ENCODE results near the gene SPINK2. TPM values are rescaled to one million over a fixed set of nuclear protein-coding genes. Genes with fewer than 3 reads are reported as not detected.

Gene SPINK2
- total RNA-seq, 1 donor from 2014 or later: not detected

- FAIRE-seq (no peak), DNase-seq (ENCODE audit: low read depth) (no peak)
- no peak overlapping the region for H3K4me2 ChIP-seq (ENCODE audit: low read length)
- H4K20me1 ChIP-seq (ENCODE audit: insufficient read depth, low read length): no peaks in the 10 kb centered on the region
- Mint-ChIP-seq H3K9me3 (ENCODE audit: unreplicated experiment) (no peaks in the 10 kb centered on the region), H3K27ac (ENCODE audit: unreplicated experiment) (no peak overlapping the region), H3K4me3 (ENCODE audit: unreplicated experiment) (no peak overlapping the region), H3K4me1 (ENCODE audit: low read depth, unreplicated experiment) (peaks cover 3% of the 10 kb centered on the region), H3K27me3 (ENCODE audit: low read depth, unreplicated experiment) (peaks cover 9% of the 10 kb centered on the region), H3K36me3 (ENCODE audit: low read depth, unreplicated experiment) (no peaks in the 10 kb centered on the region)
- H3K79me2 ChIP-seq (ENCODE audit: insufficient read depth, low read length): no peaks in the 10 kb centered on the region
- no peaks in the 10 kb centered on the region for H3K4me1 ChIP-seq (ENCODE audit: insufficient read depth, low read length)
- H3K36me3 ChIP-seq (ENCODE audit: insufficient read depth, low read length): no peaks in the 10 kb centered on the region
- no peak overlapping the region for H2AFZ ChIP-seq (ENCODE audit: low read depth, low read length)
- H3K4me3 ChIP-seq (ENCODE audit: insufficient read depth, low read depth, low read length): no peak overlapping the region
- H3K27me3 ChIP-seq (ENCODE audit: insufficient read depth, low read length): no peaks in the 10 kb centered on the region
- TF ChIP-seq, protein P1, sequence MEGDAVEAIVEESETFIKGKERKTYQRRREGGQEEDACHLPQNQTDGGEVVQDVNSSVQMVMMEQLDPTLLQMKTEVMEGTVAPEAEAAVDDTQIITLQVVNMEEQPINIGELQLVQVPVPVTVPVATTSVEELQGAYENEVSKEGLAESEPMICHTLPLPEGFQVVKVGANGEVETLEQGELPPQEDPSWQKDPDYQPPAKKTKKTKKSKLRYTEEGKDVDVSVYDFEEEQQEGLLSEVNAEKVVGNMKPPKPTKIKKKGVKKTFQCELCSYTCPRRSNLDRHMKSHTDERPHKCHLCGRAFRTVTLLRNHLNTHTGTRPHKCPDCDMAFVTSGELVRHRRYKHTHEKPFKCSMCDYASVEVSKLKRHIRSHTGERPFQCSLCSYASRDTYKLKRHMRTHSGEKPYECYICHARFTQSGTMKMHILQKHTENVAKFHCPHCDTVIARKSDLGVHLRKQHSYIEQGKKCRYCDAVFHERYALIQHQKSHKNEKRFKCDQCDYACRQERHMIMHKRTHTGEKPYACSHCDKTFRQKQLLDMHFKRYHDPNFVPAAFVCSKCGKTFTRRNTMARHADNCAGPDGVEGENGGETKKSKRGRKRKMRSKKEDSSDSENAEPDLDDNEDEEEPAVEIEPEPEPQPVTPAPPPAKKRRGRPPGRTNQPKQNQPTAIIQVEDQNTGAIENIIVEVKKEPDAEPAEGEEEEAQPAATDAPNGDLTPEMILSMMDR (IDR thresholded peaks at IDR 0.05; ENCODE audit: insufficient read depth, low read depth, low read length): no peak
- TF ChIP-seq EZH2 (IDR thresholded peaks at IDR 0.05; ENCODE audit: insufficient read depth, low read length): no peak
- no peak overlapping the region for H3K27ac ChIP-seq (ENCODE audit: low read depth, low read length)
- H3K9me3 ChIP-seq (ENCODE audit: insufficient read depth, low read depth, low read length): no peaks in the 10 kb centered on the region
- H3K9ac ChIP-seq (ENCODE audit: low read length): no peak overlapping the region
Observed at GRCh38 chr4:56859841-56860240, 38.3 kb upstream of the SPINK2 start.

- FAIRE-seq (no peak), DNase-seq (ENCODE audit: low read depth) (no peak)
- Histone ChIP-seq H3K4me2 (ENCODE audit: low read length) (no peak overlapping the region), H3K27ac (ENCODE audit: low read depth, low read length) (no peak overlapping the region), H4K20me1 (ENCODE audit: insufficient read depth, low read length) (no peaks in the 10 kb centered on the region), H3K4me3 (ENCODE audit: insufficient read depth, low read depth, low read length) (no peak overlapping the region), H3K9me3 (ENCODE audit: insufficient read depth, low read depth, low read length) (no peaks in the 10 kb centered on the region), H3K36me3 (ENCODE audit: insufficient read depth, low read length) (no peaks in the 10 kb centered on the region), H2AFZ (ENCODE audit: low read depth, low read length) (no peak overlapping the region), H3K27me3 (ENCODE audit: insufficient read depth, low read length) (no peaks in the 10 kb centered on the region), H3K9ac (ENCODE audit: low read length) (no peak overlapping the region), H3K79me2 (ENCODE audit: insufficient read depth, low read length) (no peaks in the 10 kb centered on the region), H3K4me1 (ENCODE audit: insufficient read depth, low read length) (no peaks in the 10 kb centered on the region)
- TF ChIP-seq EZH2 (IDR thresholded peaks at IDR 0.05; ENCODE audit: insufficient read depth, low read length): no peak
- TF ChIP-seq, protein P1 (IDR thresholded peaks at IDR 0.05; ENCODE audit: insufficient read depth, low read depth, low read length): no peak
- peaks cover 8% of the 10 kb centered on the region for H3K27me3 Mint-ChIP-seq (ENCODE audit: low read depth, unreplicated experiment)
- H3K4me3 Mint-ChIP-seq (ENCODE audit: unreplicated experiment): no peak overlapping the region
- no peak overlapping the region for H3K27ac Mint-ChIP-seq (ENCODE audit: unreplicated experiment)
- no peaks in the 10 kb centered on the region for H3K36me3 Mint-ChIP-seq (ENCODE audit: low read depth, unreplicated experiment)
- peaks cover 3% of the 10 kb centered on the region for H3K4me1 Mint-ChIP-seq (ENCODE audit: low read depth, unreplicated experiment)
- no peaks in the 10 kb centered on the region for H3K9me3 Mint-ChIP-seq (ENCODE audit: unreplicated experiment)
Observed at GRCh38 chr4:56857601-56858309, 36.3 kb upstream of the SPINK2 start.

DNA sequence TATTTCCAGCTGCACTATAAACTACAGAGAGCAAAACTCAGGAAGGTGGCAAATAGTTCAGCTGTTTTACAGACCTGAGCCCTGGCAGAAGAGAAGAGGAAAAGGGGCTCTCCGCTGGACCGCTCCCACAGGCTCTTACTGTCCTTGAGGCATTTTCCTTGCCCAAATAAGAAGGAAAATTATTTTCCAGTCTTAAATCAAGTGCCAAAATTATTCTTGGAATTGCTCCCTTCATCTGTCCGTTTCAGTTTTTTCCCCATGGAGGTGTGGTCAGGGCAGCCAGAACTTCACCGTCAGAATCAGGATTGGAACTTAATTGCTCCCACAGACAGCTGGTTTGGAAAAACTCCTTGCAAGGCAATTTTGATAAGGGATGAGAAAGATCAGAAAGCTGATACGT is 35.2 kb upstream of the SPINK2 start:
- H3K4me2 ChIP-seq (ENCODE audit: low read length): no peak overlapping the region
- H3K4me1 ChIP-seq (ENCODE audit: insufficient read depth, low read length): no peaks in the 10 kb centered on the region
- H3K9me3 Mint-ChIP-seq (ENCODE audit: unreplicated experiment): no peaks in the 10 kb centered on the region
- H3K9ac ChIP-seq (ENCODE audit: low read length): no peak overlapping the region
- H3K4me3 ChIP-seq (ENCODE audit: insufficient read depth, low read depth, low read length): no peak overlapping the region
- no peaks in the 10 kb centered on the region for H3K36me3 ChIP-seq (ENCODE audit: insufficient read depth, low read length)
- H3K79me2 ChIP-seq (ENCODE audit: insufficient read depth, low read length): no peaks in the 10 kb centered on the region
- H3K4me3 Mint-ChIP-seq (ENCODE audit: unreplicated experiment): no peak overlapping the region
- H3K27me3 Mint-ChIP-seq (ENCODE audit: low read depth, unreplicated experiment): peaks cover 8% of the 10 kb centered on the region
- no peaks in the 10 kb centered on the region for H4K20me1 ChIP-seq (ENCODE audit: insufficient read depth, low read length)
- FAIRE-seq (no peak), DNase-seq (ENCODE audit: low read depth) (no peak)
- no peak overlapping the region for H3K27ac ChIP-seq (ENCODE audit: low read depth, low read length)
- no peak overlapping the region for H3K27ac Mint-ChIP-seq (ENCODE audit: unreplicated experiment)
- TF ChIP-seq EZH2 (IDR thresholded peaks at IDR 0.05; ENCODE audit: insufficient read depth, low read length): no peak
- TF ChIP-seq, protein P1 (IDR thresholded peaks at IDR 0.05; ENCODE audit: insufficient read depth, low read depth, low read length): no peak
- no peak overlapping the region for H2AFZ ChIP-seq (ENCODE audit: low read depth, low read length)
- no peaks in the 10 kb centered on the region for H3K27me3 ChIP-seq (ENCODE audit: insufficient read depth, low read length)
- H3K9me3 ChIP-seq (ENCODE audit: insufficient read depth, low read depth, low read length): no peaks in the 10 kb centered on the region
- no peaks in the 10 kb centered on the region for H3K36me3 Mint-ChIP-seq (ENCODE audit: low read depth, unreplicated experiment)
- H3K4me1 Mint-ChIP-seq (ENCODE audit: low read depth, unreplicated experiment): peaks cover 3% of the 10 kb centered on the region
